Kidney tubule cell (primary cell): Measurements from ENCODE around the gene MIPOL1.
A peak's percentile ranks its signal among the peaks of the same experiment; 100 is the strongest.

Experiments used
- DNase-seq: peaks from one replicate; pipeline ENCODE4 v3.0.0-alpha.2; 2018; ENCODE audit warnings: low spot score

MIPOL1 gene

GRCh38 chr14:37234222-37234621 lies 36.5 kb downstream of the MIPOL1 start:
- DNase-seq = no peak

GRCh38 chr14:37236044-37236443 lies 38.3 kb downstream of the MIPOL1 start:
- peak; percentile 27 for DNase-seq

- no peak for DNase-seq
Measured at GRCh38 chr14:37237094-37237493, 39.4 kb downstream of the MIPOL1 start.

- DNase-seq = no peak
Measured at GRCh38 chr14:37237735-37238200, 40.0 kb downstream of the MIPOL1 start.

- DNase-seq = no peak
Measured at GRCh38 chr14:37241198-37241597, 43.5 kb downstream of the MIPOL1 start.

- peak; percentile 51 for DNase-seq
Measured at GRCh38 chr14:37246427-37246829, 48.7 kb downstream of the MIPOL1 start.

GRCh38 chr14:37247791-37248461 lies 50.2 kb downstream of the MIPOL1 start:
- DNase-seq = no peak

GRCh38 chr14:37251775-37252174 lies 54.0 kb downstream of the MIPOL1 start:
- DNase-seq = no peak

GRCh38 chr14:37252434-37252833 lies 54.7 kb downstream of the MIPOL1 start:
- DNase-seq = no peak

- DNase-seq = peak; percentile 56
Measured at GRCh38 chr14:37253905-37254304, 56.2 kb downstream of the MIPOL1 start.

GRCh38 chr14:37254411-37254947 lies 56.7 kb downstream of the MIPOL1 start:
- DNase-seq = no peak

- no peak for DNase-seq
Measured at GRCh38 chr14:37257501-37258070, 59.8 kb downstream of the MIPOL1 start.

GRCh38 chr14:37262649-37263048 lies 64.9 kb downstream of the MIPOL1 start:
- DNase-seq = no peak

- no peak for DNase-seq
Measured at GRCh38 chr14:37263656-37264236, 66.0 kb downstream of the MIPOL1 start.

GRCh38 chr14:37268788-37269187 lies 71.1 kb downstream of the MIPOL1 start:
- DNase-seq = no peak

- DNase-seq = no peak
Measured at GRCh38 chr14:37270629-37271028, 72.9 kb downstream of the MIPOL1 start.

- DNase-seq = no peak
Measured at GRCh38 chr14:37272569-37272968, 74.8 kb downstream of the MIPOL1 start.

- DNase-seq = no peak
Measured at GRCh38 chr14:37274652-37275051, 76.9 kb downstream of the MIPOL1 start.

GRCh38 chr14:37275963-37276362 lies 78.2 kb downstream of the MIPOL1 start:
- DNase-seq = no peak

GRCh38 chr14:37278636-37279538 lies 81.2 kb downstream of the MIPOL1 start:
- no peak for DNase-seq

GRCh38 chr14:37279818-37280217 lies 82.1 kb downstream of the MIPOL1 start:
- no peak for DNase-seq

- no peak for DNase-seq
Measured at GRCh38 chr14:37284760-37285159, 87.0 kb downstream of the MIPOL1 start.
